Stomach (tissue), 9 donors: ENCODE results near the gene TREM2. TPM values are rescaled to one million over a fixed set of nuclear protein-coding genes. Genes with fewer than 3 reads are reported as not detected.

ENCODE experiments used
- DNase-seq, 2 donors: peaks; one replicate each; pipeline versions ENCODE4 v3.0.0 to v3.0.0-alpha.2; 2013 to 2019
- H3K27ac ChIP-seq, 5 donors: fragments of 200-600 bp in 4 of 5; sonication (generic) in 4 of 5; one replicate each; pipeline ENCODE4 v1.5.1; 2013 to 2019; ENCODE audit warnings: mild to moderate bottlenecking in 1 of 5, moderate library complexity in 1 of 5
- H3K27me3 ChIP-seq, 3 donors: fragments of 200-600 bp; sonication (generic); one replicate each; pipeline ENCODE4 v1.5.1; 2017 to 2019; ENCODE audit warnings: mixed run types in 1 of 3
- H3K36me3 ChIP-seq, 4 donors: fragments of 200-600 bp; sonication (generic); 1 replicate in 3 of 4; 2 replicates in 1 of 4; pipeline ENCODE4 v1.5.1; 2016 to 2019
- H3K4me1 ChIP-seq, 4 donors: fragments of 200-600 bp; sonication (generic); one replicate each; pipeline ENCODE4 v1.5.1; 2016 to 2019
- H3K4me3 ChIP-seq, 4 donors: fragments of 200-600 bp; sonication (generic) in 3 of 4; one replicate each; pipeline ENCODE4 v1.5.1; 2016 to 2019; ENCODE audit warnings: mild to moderate bottlenecking in 1 of 4
- H3K9me3 ChIP-seq, 4 donors: fragments of 200-600 bp; sonication (generic); one replicate each; pipeline ENCODE4 v1.5.1; 2016 to 2019
- CTCF ChIP-seq, 7 experiments: fragments of 450-650 bp in 4 of 7; fragments of 200-600 bp in 3 of 7; sonication (generic) in 3 of 7; IDR thresholded peaks; one replicate each; pipeline ENCODE4 v1.5.1; 2016 to 2019; ENCODE audit warnings: antibody characterized with exemption in 7 of 7, control low read depth in 2 of 7, mild to moderate bottlenecking in 1 of 7
- EP300 ChIP-seq: sonication (generic); formaldehyde crosslinking; IDR thresholded peaks from one replicate; pipeline ENCODE4 v1.6.1; 2017; ENCODE audit warnings: antibody characterized with exemption
- POLR2A ChIP-seq, 4 donors: fragments of 450-650 bp; IDR thresholded peaks; one replicate each; pipeline ENCODE4 v1.6.1; 2016; ENCODE audit warnings: antibody characterized with exemption in 4 of 4, control low read depth in 2 of 4, mild to moderate bottlenecking in 1 of 4, moderate library complexity in 1 of 4
- POLR2AphosphoS5 ChIP-seq, 3 donors: sonication (generic); formaldehyde crosslinking; IDR thresholded peaks; one replicate each; pipeline ENCODE4 v1.6.1; 2016; ENCODE audit warnings: antibody characterized with exemption in 3 of 3
- WGBS, 5 donors: extraction: QIAGEN DNeasy Blood & Tissue Kit in 3 of 5; methylation state at CpG; one replicate each; pipeline versions ENCODE4 v1.1.5 to v1.1.7; 2013 to 2018; 5-methylcytosine and 5-hydroxymethylcytosine counted together
- intact Hi-C: fragments of 100-400 bp; cut with DNase I; formaldehyde crosslinking; loops from one replicate; pipeline ENCODE4 v1.15.1; 2023; ENCODE audit warnings: low total_unique reads
- polyA plus RNA-seq, 3 donors: library from polyadenylated mRNA; stranded (reverse); fragments of 200-250 nt; gene quantifications; one replicate each; pipeline ENCODE4 v1.2.3, GENCODE V29; 2013
- total RNA-seq, 5 donors: library from RNA; depleted of rRNA; stranded (reverse); fragments of >200 nt; gene quantifications; one replicate each; pipeline versions ENCODE4 v1.1.0 to v1.2.3, GENCODE V29; 2014 to 2016
- donor health status: healthy with polysubstance abuse.
- donor health status: Bipolar disorder and iron deficiency.
- donor health status: healthy.

TREM2 gene
- total and polyA plus RNA-seq, 8 donors = 0.23 to 19.9 (median 3.3) TPM; not detected in 4

GRCh38 chr6:41136911-41137310 lies 26.0 kb downstream of the TREM2 start:
- H3K9me3 ChIP-seq = no peaks in the 10 kb centered on the region
- H3K27me3 ChIP-seq = no peaks in the 10 kb centered on the region
- TF ChIP-seq CTCF (IDR thresholded peaks at IDR 0.05) (no peak), POLR2AphosphoS5 (IDR thresholded peaks at IDR 0.05) (no peak), POLR2A (IDR thresholded peaks at IDR 0.05) (no peak), EP300 (no peak)
- intact Hi-C loops = no loop called here
- peaks cover 0 to 62% (median 47%) of the 10 kb centered on the region in 4 donors for H3K36me3 ChIP-seq
- H3K4me1 ChIP-seq = no peaks in the 10 kb centered on the region
- DNase-seq = no peak
- H3K4me3 ChIP-seq = no peak overlapping the region
- no peak overlapping the region for H3K27ac ChIP-seq

- Histone ChIP-seq H3K36me3 (peaks cover 0 to 51% (median 34%) of the 10 kb centered on the region in 4 donors), H3K4me3 (no peak overlapping the region), H3K9me3 (no peaks in the 10 kb centered on the region), H3K27me3 (no peaks in the 10 kb centered on the region), H3K27ac (no peak overlapping the region), H3K4me1 (no peaks in the 10 kb centered on the region)
- TF ChIP-seq EP300 = no peak
- no peak for TF ChIP-seq CTCF (IDR thresholded peaks at IDR 0.05)
- TF ChIP-seq POLR2AphosphoS5 (IDR thresholded peaks at IDR 0.05) = no peak
- no peak for TF ChIP-seq POLR2A (IDR thresholded peaks at IDR 0.05)
- intact Hi-C loops = no loop called here
- DNase-seq = no peak
- WGBS, 5 donors = 87 to 92% (median 92%) methylated on average over 3 of the region's 3 CpGs
Observed at GRCh38 chr6:41135062-41135832, 27.7 kb downstream of the TREM2 start.

GRCh38 chr6:41132254-41132653 lies 30.7 kb downstream of the TREM2 start:
- Histone ChIP-seq H3K4me1 (no peaks in the 10 kb centered on the region), H3K9me3 (no peaks in the 10 kb centered on the region), H3K4me3 (no peak overlapping the region), H3K36me3 (peaks cover 0 to 22% (median 20%) of the 10 kb centered on the region in 4 donors), H3K27ac (no peak overlapping the region), H3K27me3 (no peaks in the 10 kb centered on the region)
- intact Hi-C loops = no loop called here
- 60 to 70% (median 64%) methylated on average over 2 of the region's 2 CpGs for WGBS, 5 donors
- DNase-seq = no peak
- TF ChIP-seq CTCF (IDR thresholded peaks at IDR 0.05) (no peak), EP300 (no peak), POLR2A (IDR thresholded peaks at IDR 0.05) (no peak), POLR2AphosphoS5 (IDR thresholded peaks at IDR 0.05) (no peak)

- DNase-seq = no peak
- no peaks in the 10 kb centered on the region for H3K27me3 ChIP-seq
- H3K9me3 ChIP-seq = no peaks in the 10 kb centered on the region
- WGBS, 5 donors = 91 to 99% (median 98%) methylated on average over 3 of the region's 3 CpGs
- no peak overlapping the region for H3K4me3 ChIP-seq
- TF ChIP-seq POLR2AphosphoS5 (IDR thresholded peaks at IDR 0.05) (no peak), POLR2A (IDR thresholded peaks at IDR 0.05) (no peak), CTCF (IDR thresholded peaks at IDR 0.05) (no peak), EP300 (no peak)
- peaks cover 0 to 39% (median 30%) of the 10 kb centered on the region in 4 donors for H3K36me3 ChIP-seq
- intact Hi-C loops = no loop called here
- H3K4me1 ChIP-seq = no peaks in the 10 kb centered on the region
- H3K27ac ChIP-seq = no peak overlapping the region
Observed at GRCh38 chr6:41125282-41125681, 37.6 kb downstream of the TREM2 start.
